Keratinocyte (primary cell): ENCODE data around the gene INSR. TPM values are rescaled to one million over a fixed set of nuclear protein-coding genes. Genes with fewer than 3 reads are reported as not detected.

Experiments used
- DNase-seq: peaks from one replicate; pipeline ENCODE4 v3.0.0-alpha.2; 2011; ENCODE audit warnings: low read depth, missing footprints, low spot score
- FAIRE-seq: peaks from 2 replicates; lab custom pipeline; 2011; peaks lifted over from hg19 to GRCh38; lab: Jason Lieb, UNC
- H2AFZ ChIP-seq: 2 replicates; pipeline ENCODE4 v1.6.0; 2012; ENCODE audit warnings: low read length, control low read depth, inconsistent platforms; ENCODE audit not compliant: control insufficient read depth
- H3K27ac ChIP-seq: 2 replicates; pipeline ENCODE4 v1.5.1; 2011; ENCODE audit warnings: low read length; ENCODE audit not compliant: control insufficient read depth, insufficient read depth
- H3K27me3 ChIP-seq: 3 replicates; pipeline ENCODE4 v1.6.0; 2011; ENCODE audit warnings: low read length; ENCODE audit not compliant: control insufficient read depth, insufficient read depth; ENCODE audit errors: extremely low read depth
- H3K36me3 ChIP-seq, 2 experiments: 2 replicates in 1 of 2; 3 replicates in 1 of 2; pipeline ENCODE4 v1.5.1; 2011; ENCODE audit warnings: low read length in 2 of 2, mild to moderate bottlenecking in 1 of 2; ENCODE audit not compliant: control insufficient read depth in 2 of 2, insufficient read depth in 2 of 2; ENCODE audit errors: extremely low read depth in 1 of 2
- H3K4me1 ChIP-seq: 3 replicates; pipeline ENCODE4 v1.5.1; 2011; ENCODE audit warnings: low read length; ENCODE audit not compliant: control insufficient read depth, insufficient read depth; ENCODE audit errors: extremely low read depth
- H3K4me2 ChIP-seq: 3 replicates; pipeline ENCODE4 v1.6.0; 2011; ENCODE audit warnings: low read depth, low read length; ENCODE audit not compliant: control insufficient read depth, insufficient read depth; ENCODE audit errors: extremely low read depth
- H3K4me3 ChIP-seq, 3 experiments: fragments of 200-600 bp in 1 of 3; sonication (generic) in 1 of 3; 2 replicates in 2 of 3; 3 replicates in 1 of 3; pipeline ENCODE4 v1.5.1; 2011 to 2016; ENCODE audit warnings: low read length in 3 of 3, mild to moderate bottlenecking in 3 of 3, control low read depth in 2 of 3, inconsistent platforms in 1 of 3, low read depth in 1 of 3, mixed read lengths in 1 of 3, mixed run types in 1 of 3, moderate library complexity in 1 of 3; ENCODE audit not compliant: control insufficient read depth in 2 of 3, insufficient read depth in 2 of 3; ENCODE audit errors: extremely low read depth in 1 of 3
- H3K79me2 ChIP-seq: 2 replicates; pipeline ENCODE4 v1.6.0; 2012; ENCODE audit warnings: low read length; ENCODE audit not compliant: control insufficient read depth, insufficient read depth
- H3K9ac ChIP-seq: 3 replicates; pipeline ENCODE4 v1.6.0; 2011; ENCODE audit warnings: low read length; ENCODE audit not compliant: control insufficient read depth, insufficient read depth; ENCODE audit errors: extremely low read depth
- H3K9me1 ChIP-seq: 3 replicates; pipeline ENCODE4 v1.6.0; 2011; ENCODE audit warnings: low read length; ENCODE audit not compliant: control insufficient read depth, insufficient read depth; ENCODE audit errors: extremely low read depth
- H3K9me3 ChIP-seq: 2 replicates; pipeline ENCODE4 v1.5.1; 2012; ENCODE audit warnings: low read depth, low read length; ENCODE audit not compliant: control insufficient read depth
- H4K20me1 ChIP-seq: 3 replicates; pipeline ENCODE4 v1.6.0; 2011; ENCODE audit warnings: low read length; ENCODE audit not compliant: control insufficient read depth, insufficient read depth; ENCODE audit errors: extremely low read depth
- CTCF ChIP-seq, 3 experiments: IDR thresholded peaks in 1 of 3; conservative IDR thresholded peaks in 1 of 3; optimal IDR thresholded peaks in 1 of 3; 2 replicates in 2 of 3; 3 replicates in 1 of 3; pipeline versions ENCODE3 to v1.5.1; 2011; ENCODE audit warnings: low read length in 3 of 3, mild to moderate bottlenecking in 3 of 3, moderate library complexity in 2 of 3, control low read depth in 1 of 3, inconsistent platforms in 1 of 3; ENCODE audit not compliant: insufficient read depth in 2 of 3; ENCODE audit errors: extremely low read depth in 1 of 3
- EZH2 ChIP-seq: IDR thresholded peaks from one replicate; pipeline ENCODE4 v1.6.1; 2012; ENCODE audit warnings: inconsistent platforms, mild to moderate bottlenecking, low read length, moderate library complexity
- dilution Hi-C: fragments of 300-500 bp; cut with MboI; formaldehyde crosslinking; loops from one replicate; pipeline ENCODE4 v1.7.0; 2020; ENCODE audit warnings: low sequenced_read_pairs; ENCODE audit not compliant: extremely low pct_ligation_motif_present
- polyA plus RNA-seq, 5 experiments: library from polyadenylated mRNA; depleted of rRNA in 3 of 5; stranded (reverse) in 3 of 5; stranded (forward) in 1 of 5; unstranded in 1 of 5; fragments of >200 nt; gene quantifications; 1 replicate in 1 of 5; 2 replicates in 3 of 5; 3 replicates in 1 of 5; pipeline versions ENCODE4 v1.2.1 to v1.2.3, GENCODE V29; 2011 to 2012; ENCODE audit warnings: missing spikeins in 2 of 5, low read depth in 1 of 5, low replicate concordance in 1 of 5

Gene INSR
- polyA plus RNA-seq, 1 donor (not counting 4 experiments of a cell fraction or from before 2014, with no cell fraction given): 1.2 TPM

GRCh38 chr19:7098701-7099596, 195.3 kb downstream of the INSR start:
- Histone ChIP-seq H3K36me3 (no peaks in the 10 kb centered on the region), H3K4me3 (peak overlapping the region; percentile 81 to 88 (median 85)), H3K9ac (peak overlapping the region; percentile 91), H3K9me1 (no peaks in the 10 kb centered on the region), H3K4me2 (peak overlapping the region; percentile 94), H3K27ac (peak overlapping the region; percentile 78), H3K27me3 (no peaks in the 10 kb centered on the region), H2AFZ (peak overlapping the region; percentile 99), H4K20me1 (no peaks in the 10 kb centered on the region), H3K4me1 (peaks cover 4% of the 10 kb centered on the region), H3K9me3 (peaks cover 3% of the 10 kb centered on the region), H3K79me2 (no peaks in the 10 kb centered on the region)
- FAIRE-seq: peak; percentile 55
- dilution Hi-C loops: no loop called here
- DNase-seq: peak; percentile 25
- no peak for TF ChIP-seq CTCF (optimal IDR thresholded peaks at IDR 0.05 in 1 of 3, IDR thresholded peaks at IDR 0.05 in 1 of 3, conservative IDR thresholded peaks at IDR 0.05 in 1 of 3; ENCODE audit: extremely low read depth in 1 of 3, insufficient read depth in 2 of 3, low read length in 3 of 3)
- TF ChIP-seq EZH2: no peak

GRCh38 chr19:7098096-7098495, 196.1 kb downstream of the INSR start:
- dilution Hi-C loops: no loop called here
- FAIRE-seq: no peak
- Histone ChIP-seq H2AFZ (peak overlapping the region; percentile 99), H3K9ac (peak overlapping the region; percentile 91), H3K79me2 (no peaks in the 10 kb centered on the region), H3K36me3 (no peaks in the 10 kb centered on the region), H3K4me1 (peaks cover 4% of the 10 kb centered on the region), H3K4me2 (peak overlapping the region; percentile 94), H3K4me3 (peak overlapping the region; percentile 81 to 88 (median 85)), H3K9me1 (no peaks in the 10 kb centered on the region), H3K27ac (no peak overlapping the region), H4K20me1 (no peaks in the 10 kb centered on the region), H3K9me3 (peaks cover 3% of the 10 kb centered on the region), H3K27me3 (no peaks in the 10 kb centered on the region)
- no peak for DNase-seq
- TF ChIP-seq EZH2: no peak
- TF ChIP-seq CTCF (optimal IDR thresholded peaks at IDR 0.05 in 1 of 3, IDR thresholded peaks at IDR 0.05 in 1 of 3, conservative IDR thresholded peaks at IDR 0.05 in 1 of 3; ENCODE audit: extremely low read depth in 1 of 3, insufficient read depth in 2 of 3, low read length in 3 of 3): no peak
